Smooth muscle cell (in vitro differentiated cells): ENCODE measurements around the gene RPL6. TPM values are rescaled to one million over a fixed set of nuclear protein-coding genes. Genes with fewer than 3 reads are reported as not detected.
"Not testable (repeated sequence)": the region's sequence is repeated elsewhere in the genome, so short reads cannot be mapped to it uniquely, and the experiment has no call there.

Source experiments
- DNase-seq: peaks from one replicate; lab custom pipeline; 2025; ENCODE audit not compliant: unreplicated experiment; lab: John Stamatoyannopoulos, UW
- H2AFZ ChIP-seq: fragments of 200-600 bp; sonication (generic); 2 replicates; pipeline ENCODE4 v1.6.0; 2016; ENCODE audit warnings: antibody characterized with exemption, low read depth, mild to moderate bottlenecking
- H3F3A ChIP-seq: fragments of 200-600 bp; sonication (generic); 2 replicates; pipeline ENCODE4 v1.6.0; 2017; ENCODE audit warnings: antibody characterized with exemption, low read depth
- H3K27ac ChIP-seq: fragments of 200-600 bp; sonication (generic); 2 replicates; pipeline ENCODE4 v1.5.1; 2016; ENCODE audit warnings: low read depth, mild to moderate bottlenecking
- H3K27me3 ChIP-seq: fragments of 200-600 bp; sonication (generic); 2 replicates; pipeline ENCODE4 v1.6.1; 2016; ENCODE audit warnings: low read depth, mild to moderate bottlenecking
- H3K36me3 ChIP-seq: fragments of 200-600 bp; sonication (generic); 2 replicates; pipeline ENCODE4 v1.5.1; 2016; ENCODE audit warnings: low read depth
- H3K4me1 ChIP-seq: fragments of 200-600 bp; sonication (generic); 2 replicates; pipeline ENCODE4 v1.5.1; 2016; ENCODE audit warnings: low read depth
- H3K4me2 ChIP-seq: fragments of 200-600 bp; sonication (generic); 2 replicates; pipeline ENCODE4 v1.6.0; 2016; ENCODE audit warnings: mild to moderate bottlenecking
- H3K4me3 ChIP-seq: fragments of 200-600 bp; sonication (generic); 2 replicates; pipeline ENCODE4 v1.5.1; 2016; ENCODE audit warnings: mild to moderate bottlenecking
- H3K79me2 ChIP-seq: fragments of 200-600 bp; sonication (generic); 2 replicates; pipeline ENCODE4 v1.6.0; 2016; ENCODE audit warnings: low read depth, mild to moderate bottlenecking
- H3K9ac ChIP-seq: fragments of 200-600 bp; sonication (generic); 2 replicates; pipeline ENCODE4 v1.6.0; 2016; ENCODE audit warnings: low read depth
- H3K9me3 ChIP-seq: fragments of 200-600 bp; sonication (generic); replicated peaks from 2 replicates; pipeline ENCODE4 v1.5.1; 2016; ENCODE audit warnings: low read depth
- H4K20me1 ChIP-seq: fragments of 200-600 bp; sonication (generic); 2 replicates; pipeline ENCODE4 v1.6.0; 2016; ENCODE audit warnings: low read depth
- WGBS: methylation state at CpG from one replicate; pipeline ENCODE4 v1.1.7; 2016; ENCODE audit warnings: low lambda C conversion rate; 5-methylcytosine and 5-hydroxymethylcytosine counted together
- polyA plus RNA-seq: library from polyadenylated mRNA; unstranded; fragments of >200 nt; fragmentation: Nextera tagmentation; extraction: Ambion mirVana; gene quantifications from 2 replicates; pipeline ENCODE4 v1.2.1, GENCODE V29; 2016
- total RNA-seq: library from RNA; depleted of rRNA; stranded (reverse); fragments of >200 nt; gene quantifications from 2 replicates; pipeline ENCODE4 v1.2.3, GENCODE V29; 2014
- TF ChIP-seq, protein P1 (sequence below): fragments of 200-600 bp; sonication (generic); IDR thresholded peaks from 2 replicates; pipeline ENCODE4 v1.5.1; 2017; ENCODE audit warnings: borderline replicate concordance, mild to moderate bottlenecking, antibody characterized with exemption; ENCODE audit not compliant: insufficient read depth, poor library complexity, severe bottlenecking

RPL6 gene
- total and polyA plus RNA-seq, 2 experiments from 2014 or later = 333 to 1,797 TPM

DNA sequence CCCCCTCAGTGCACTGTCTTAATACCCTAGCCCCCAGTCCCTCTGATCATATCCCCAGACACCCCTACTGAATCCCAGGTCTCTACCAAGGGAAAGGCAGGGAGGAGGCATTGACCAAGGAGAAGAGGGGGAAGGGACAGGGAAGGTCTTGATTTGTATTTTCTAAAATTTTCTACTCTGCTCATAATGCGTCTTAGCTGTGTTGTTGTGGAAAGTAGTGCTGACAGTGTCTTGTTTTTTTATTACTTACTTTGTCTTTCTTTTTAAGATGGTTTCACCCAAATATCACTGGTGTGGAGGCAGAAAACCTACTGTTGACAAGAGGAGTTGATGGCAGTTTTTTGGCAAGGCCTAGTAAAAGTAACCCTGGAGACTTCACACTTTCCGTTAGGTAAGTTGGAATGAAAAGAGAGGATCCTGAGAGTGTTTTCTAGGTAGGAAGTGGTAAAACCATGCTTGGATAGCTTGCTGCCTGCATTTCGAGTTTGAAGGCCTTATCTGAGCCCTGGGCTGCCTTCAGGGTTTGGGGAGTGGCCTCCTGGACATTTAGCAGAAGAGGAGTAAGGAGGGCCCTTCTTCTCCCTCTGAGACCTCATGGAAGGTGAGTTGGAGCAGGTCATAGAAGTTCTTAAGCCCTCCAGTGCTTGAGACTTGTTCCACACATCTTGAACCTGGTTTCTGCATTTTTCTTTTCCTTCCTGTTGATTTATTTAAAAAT lies 36.8 kb upstream of the RPL6 start:
- Histone ChIP-seq H2AFZ (no peak overlapping the region), H3K4me1 (no peaks in the 10 kb centered on the region), H3K9ac (no peak overlapping the region), H3K4me2 (no peak overlapping the region), H3K36me3 (peaks cover 17% of the 10 kb centered on the region), H3K9me3 (no peaks in the 10 kb centered on the region), H4K20me1 (peaks cover 60% of the 10 kb centered on the region), H3K4me3 (no peak overlapping the region), H3F3A (no peaks in the 10 kb centered on the region), H3K79me2 (peaks cover 40% of the 10 kb centered on the region), H3K27me3 (no peaks in the 10 kb centered on the region), H3K27ac (no peak overlapping the region)
- WGBS = 93% methylated on average over 3 of the region's 3 CpGs
- TF ChIP-seq, protein P1, sequence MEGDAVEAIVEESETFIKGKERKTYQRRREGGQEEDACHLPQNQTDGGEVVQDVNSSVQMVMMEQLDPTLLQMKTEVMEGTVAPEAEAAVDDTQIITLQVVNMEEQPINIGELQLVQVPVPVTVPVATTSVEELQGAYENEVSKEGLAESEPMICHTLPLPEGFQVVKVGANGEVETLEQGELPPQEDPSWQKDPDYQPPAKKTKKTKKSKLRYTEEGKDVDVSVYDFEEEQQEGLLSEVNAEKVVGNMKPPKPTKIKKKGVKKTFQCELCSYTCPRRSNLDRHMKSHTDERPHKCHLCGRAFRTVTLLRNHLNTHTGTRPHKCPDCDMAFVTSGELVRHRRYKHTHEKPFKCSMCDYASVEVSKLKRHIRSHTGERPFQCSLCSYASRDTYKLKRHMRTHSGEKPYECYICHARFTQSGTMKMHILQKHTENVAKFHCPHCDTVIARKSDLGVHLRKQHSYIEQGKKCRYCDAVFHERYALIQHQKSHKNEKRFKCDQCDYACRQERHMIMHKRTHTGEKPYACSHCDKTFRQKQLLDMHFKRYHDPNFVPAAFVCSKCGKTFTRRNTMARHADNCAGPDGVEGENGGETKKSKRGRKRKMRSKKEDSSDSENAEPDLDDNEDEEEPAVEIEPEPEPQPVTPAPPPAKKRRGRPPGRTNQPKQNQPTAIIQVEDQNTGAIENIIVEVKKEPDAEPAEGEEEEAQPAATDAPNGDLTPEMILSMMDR = no peak
- no peak for DNase-seq

DNA sequence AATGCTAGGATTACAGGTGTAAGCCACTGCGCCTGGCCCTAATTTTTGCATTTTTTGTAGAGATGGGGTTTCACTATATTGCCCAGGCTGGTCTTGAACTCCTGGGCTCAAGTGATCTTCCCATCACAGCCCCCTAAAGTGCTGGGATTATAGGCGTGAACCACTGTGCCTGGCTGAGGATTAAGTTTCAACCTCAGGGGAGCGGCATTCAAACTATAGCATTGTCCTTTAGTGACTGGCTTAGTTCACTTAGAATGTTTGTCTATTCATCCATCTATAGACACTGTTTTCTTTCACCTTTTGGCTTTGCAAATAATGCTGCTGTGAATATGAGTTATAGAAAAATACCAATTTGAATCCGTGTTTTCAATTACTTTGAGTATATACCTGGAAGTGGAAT lies 34.5 kb upstream of the RPL6 start:
- H3K4me3 ChIP-seq = no peak overlapping the region
- H3K79me2 ChIP-seq = peaks cover 63% of the 10 kb centered on the region
- H3K36me3 ChIP-seq = peaks cover 5% of the 10 kb centered on the region
- H3K27ac ChIP-seq = no peak overlapping the region
- no peaks in the 10 kb centered on the region for H3K9me3 ChIP-seq
- no peak overlapping the region for H3K9ac ChIP-seq
- peaks cover 82% of the 10 kb centered on the region for H4K20me1 ChIP-seq
- WGBS = 100% methylated on average over 4 of the region's 4 CpGs
- TF ChIP-seq, protein P1 = no peak
- H3F3A ChIP-seq = no peaks in the 10 kb centered on the region
- H3K4me2 ChIP-seq = no peak overlapping the region
- no peak overlapping the region for H2AFZ ChIP-seq
- H3K27me3 ChIP-seq = no peaks in the 10 kb centered on the region
- H3K4me1 ChIP-seq = no peaks in the 10 kb centered on the region
- DNase-seq = no peak

DNA sequence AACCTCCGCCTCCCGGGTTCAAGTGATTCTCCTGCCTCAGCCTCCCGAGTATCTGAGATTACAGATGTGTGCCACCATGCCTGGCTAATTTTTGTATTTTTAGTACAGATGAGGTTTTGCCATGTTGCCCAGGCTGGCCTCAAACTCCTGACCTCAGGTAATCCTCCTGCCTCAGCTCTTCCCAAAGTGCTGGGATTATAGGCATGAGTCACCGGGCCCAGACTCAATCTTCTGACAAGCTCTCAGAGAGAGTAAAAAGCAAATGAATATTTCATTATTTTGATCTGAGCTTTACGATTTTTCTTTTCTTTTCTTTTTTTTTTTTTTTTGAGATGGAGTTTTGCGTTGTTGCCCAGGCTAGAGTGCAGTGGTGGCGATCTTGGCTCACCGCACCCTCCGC lies 31.2 kb upstream of the RPL6 start:
- H3K79me2 ChIP-seq = peaks cover 85% of the 10 kb centered on the region
- H3K4me3 ChIP-seq, H2AFZ ChIP-seq, H3F3A ChIP-seq, H3K9ac ChIP-seq, H3K36me3 ChIP-seq, H3K4me2 ChIP-seq, DNase-seq, H3K27ac ChIP-seq, H3K4me1 ChIP-seq, H3K9me3 ChIP-seq, H3K27me3 ChIP-seq: not testable (repeated sequence)
- WGBS = 94% methylated on average over 9 of the region's 9 CpGs
- H4K20me1 ChIP-seq = peaks cover 96% of the 10 kb centered on the region

DNA sequence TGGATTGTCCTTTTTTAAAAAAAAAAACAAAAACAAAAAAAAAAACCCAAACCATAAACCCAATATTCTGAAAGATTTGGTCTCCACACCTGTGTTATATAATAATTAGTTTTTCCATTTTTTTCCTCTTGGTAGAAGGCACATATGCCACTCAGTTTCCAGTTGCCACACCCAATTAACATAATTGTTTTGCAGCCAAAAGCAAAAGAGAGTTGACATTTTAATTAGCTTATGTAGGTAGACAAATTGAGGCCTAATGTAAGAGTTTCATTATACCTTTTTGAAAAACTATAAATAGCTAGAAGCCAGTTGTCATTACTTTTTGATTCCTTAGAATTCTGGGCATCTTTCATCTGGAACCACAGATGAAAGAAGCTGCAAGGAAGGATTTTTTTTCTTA lies 30.4 kb upstream of the RPL6 start:
- Histone ChIP-seq H2AFZ (no peak overlapping the region), H3K4me1 (no peaks in the 10 kb centered on the region), H3K9me3 (no peaks in the 10 kb centered on the region), H3K27ac (no peak overlapping the region), H3K4me3 (no peak overlapping the region), H3F3A (no peaks in the 10 kb centered on the region), H3K9ac (no peak overlapping the region), H3K27me3 (no peaks in the 10 kb centered on the region), H3K36me3 (no peaks in the 10 kb centered on the region), H4K20me1 (peaks cover 98% of the 10 kb centered on the region), H3K4me2 (no peak overlapping the region), H3K79me2 (peaks cover 89% of the 10 kb centered on the region)
- DNase-seq = no peak
- TF ChIP-seq, protein P1 = no peak

DNA sequence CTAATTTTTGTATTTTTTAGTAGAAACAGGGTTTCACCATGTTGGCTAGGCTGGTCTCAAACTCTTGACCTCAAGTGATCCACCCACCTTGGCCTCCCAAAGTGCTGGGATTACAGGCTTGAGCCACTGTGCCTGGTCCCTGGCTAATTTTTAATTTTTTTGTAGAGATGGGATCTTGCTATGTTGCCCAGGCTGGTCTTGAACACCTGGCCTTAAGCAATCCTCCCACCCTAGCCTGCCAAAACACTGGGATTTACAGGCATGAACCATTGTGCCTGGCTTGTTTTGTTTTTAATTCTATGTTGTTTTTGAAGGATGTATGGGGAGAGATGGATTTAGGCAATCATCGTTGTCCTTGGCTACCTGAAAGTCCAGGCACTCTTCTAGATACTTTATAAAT lies 29.2 kb upstream of the RPL6 start:
- H3K36me3 ChIP-seq, H3K27ac ChIP-seq, H2AFZ ChIP-seq, H3K9me3 ChIP-seq, H3K4me1 ChIP-seq, H3K9ac ChIP-seq, H3K4me3 ChIP-seq, DNase-seq, H3K4me2 ChIP-seq, H3K27me3 ChIP-seq, H3F3A ChIP-seq: not testable (repeated sequence)
- peaks cover 98% of the 10 kb centered on the region for H4K20me1 ChIP-seq
- H3K79me2 ChIP-seq = peaks cover 97% of the 10 kb centered on the region
- 100% methylated on average over 1 of the region's 1 CpG for WGBS
